MCF 10A (cell line): ENCODE results near the gene RIPK4. TPM values are rescaled to one million over a fixed set of nuclear protein-coding genes. Genes with fewer than 3 reads are reported as not detected.

Experiments used
- BruUV-seq: library from RNA; stranded (reverse); fragments of 400-500 nt; replicated peaks from 2 replicates; lab custom pipeline; 2021; lab: Mats Ljungman, UMichigan
- CTCF ChIA-PET: fragments of 300-600 bp; sonication (Branson Sonifier 250); formaldehyde crosslinking; extraction: SDS; loops from one replicate; lab custom pipeline; 2021; ENCODE audit warnings: antibody characterized with exemption, inconsistent platforms; lab: Yijun Ruan, JAX
- POLR2A ChIA-PET: fragments of 300-600, 350-650 bp; sonication (Branson Sonifier 250); formaldehyde crosslinking; extraction: SDS; loops from one replicate; lab custom pipeline; 2020; ENCODE audit warnings: antibody characterized with exemption, inconsistent platforms; lab: Yijun Ruan, JAX
- DNase-seq: peaks from one replicate; pipeline ENCODE4 v3.0.0-alpha.2; 2018; ENCODE audit not compliant: unreplicated experiment
- H3K27ac Mint-ChIP-seq: one replicate; pipeline ENCODE4 v1.8.0; 2022; ENCODE audit warnings: mild to moderate bottlenecking, low read depth, mixed read lengths; ENCODE audit not compliant: unreplicated experiment
- H3K27me3 Mint-ChIP-seq: one replicate; pipeline ENCODE4 v1.8.0; 2022; ENCODE audit warnings: mixed read lengths; ENCODE audit not compliant: insufficient read depth, unreplicated experiment
- H3K36me3 Mint-ChIP-seq: one replicate; pipeline ENCODE4 v1.8.0; 2022; ENCODE audit warnings: mild to moderate bottlenecking, moderate library complexity, mixed read lengths; ENCODE audit not compliant: insufficient read depth, unreplicated experiment
- H3K4me1 Mint-ChIP-seq: one replicate; pipeline ENCODE4 v1.8.0; 2022; ENCODE audit warnings: mixed read lengths; ENCODE audit not compliant: insufficient read depth, unreplicated experiment
- H3K4me3 Mint-ChIP-seq: one replicate; pipeline ENCODE4 v1.8.0; 2022; ENCODE audit warnings: mild to moderate bottlenecking, moderate library complexity, mixed read lengths; ENCODE audit not compliant: unreplicated experiment
- H3K9me3 Mint-ChIP-seq: one replicate; pipeline ENCODE4 v1.8.0; 2022; ENCODE audit warnings: mixed read lengths; ENCODE audit not compliant: unreplicated experiment
- intact Hi-C: fragments of 100-400 bp; cut with micrococcal nuclease; formaldehyde crosslinking; loops from 2 replicates; pipeline ENCODE4 v1.14.1; 2022
- total RNA-seq: library from RNA; stranded (reverse); gene quantifications from 2 replicates; pipeline ENCODE4 v1.2.3, GENCODE V29; 2022
- TF ChIP-seq, protein P1 (sequence below): fragments of 200-600 bp; IDR thresholded peaks from one replicate; pipeline ENCODE4 v1.8.0; 2022; ENCODE audit warnings: antibody characterized with exemption, mild to moderate bottlenecking; ENCODE audit not compliant: unreplicated experiment

RIPK4 gene
- total RNA-seq, 1 experiment from 2014 or later = 22.3 TPM

DNA sequence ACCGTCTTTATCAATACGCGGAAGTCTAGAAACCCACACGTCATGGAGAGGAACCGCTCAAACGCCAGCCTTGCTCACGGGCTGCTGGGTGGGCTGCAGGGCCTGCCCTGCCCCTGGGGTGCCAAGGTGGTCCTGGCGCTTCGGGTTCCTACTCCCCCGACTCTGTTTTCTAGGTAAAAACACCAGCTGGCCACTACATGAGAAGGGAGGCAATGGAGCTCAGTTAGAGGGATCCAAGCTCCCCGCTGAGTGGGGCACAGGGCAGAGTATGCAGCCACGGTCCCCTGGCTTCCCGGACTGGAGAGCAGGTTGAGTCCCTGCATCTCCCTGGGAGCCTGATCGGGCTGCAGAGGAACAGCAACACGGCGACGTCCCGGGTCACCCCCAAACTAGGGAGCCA, 41.2 kb upstream of the RIPK4 start:
- Mint-ChIP-seq H3K4me1 (no peaks in the 10 kb centered on the region), H3K36me3 (peaks cover 7% of the 10 kb centered on the region), H3K9me3 (peaks cover 8% of the 10 kb centered on the region), H3K27me3 (no peaks in the 10 kb centered on the region), H3K4me3 (no peak overlapping the region), H3K27ac (no peak overlapping the region)
- TF ChIP-seq, protein P1, sequence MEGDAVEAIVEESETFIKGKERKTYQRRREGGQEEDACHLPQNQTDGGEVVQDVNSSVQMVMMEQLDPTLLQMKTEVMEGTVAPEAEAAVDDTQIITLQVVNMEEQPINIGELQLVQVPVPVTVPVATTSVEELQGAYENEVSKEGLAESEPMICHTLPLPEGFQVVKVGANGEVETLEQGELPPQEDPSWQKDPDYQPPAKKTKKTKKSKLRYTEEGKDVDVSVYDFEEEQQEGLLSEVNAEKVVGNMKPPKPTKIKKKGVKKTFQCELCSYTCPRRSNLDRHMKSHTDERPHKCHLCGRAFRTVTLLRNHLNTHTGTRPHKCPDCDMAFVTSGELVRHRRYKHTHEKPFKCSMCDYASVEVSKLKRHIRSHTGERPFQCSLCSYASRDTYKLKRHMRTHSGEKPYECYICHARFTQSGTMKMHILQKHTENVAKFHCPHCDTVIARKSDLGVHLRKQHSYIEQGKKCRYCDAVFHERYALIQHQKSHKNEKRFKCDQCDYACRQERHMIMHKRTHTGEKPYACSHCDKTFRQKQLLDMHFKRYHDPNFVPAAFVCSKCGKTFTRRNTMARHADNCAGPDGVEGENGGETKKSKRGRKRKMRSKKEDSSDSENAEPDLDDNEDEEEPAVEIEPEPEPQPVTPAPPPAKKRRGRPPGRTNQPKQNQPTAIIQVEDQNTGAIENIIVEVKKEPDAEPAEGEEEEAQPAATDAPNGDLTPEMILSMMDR = no peak
- ChIA-PET CTCF (interaction anchor here (0.5 to 1.7 kb wide), 7 partner anchors 9 to 198 kb away, joined by 3 to 4 read pairs (median 3); no protein-coding TSS in a partner anchor), POLR2A (no interaction called here)
- intact Hi-C loops = no loop called here
- BruUV-seq = no TSS peak
- DNase-seq = no peak

DNA sequence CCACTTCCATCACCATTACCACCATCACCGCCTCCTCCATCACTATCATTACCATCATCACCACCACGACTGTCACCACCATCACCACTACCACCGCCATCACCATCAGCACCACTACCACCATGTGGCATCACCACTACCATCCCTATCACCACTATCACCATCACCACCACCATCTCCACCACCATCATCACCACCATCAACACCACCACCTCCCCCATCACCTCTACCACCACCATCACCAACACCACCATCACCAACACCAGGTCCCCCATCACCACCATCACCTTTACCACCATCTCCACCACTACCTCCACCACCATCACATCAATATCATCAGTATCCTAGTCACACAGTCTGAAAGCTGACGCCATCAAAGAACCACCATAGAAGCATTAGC, 39.9 kb upstream of the RIPK4 start:
- CTCF ChIA-PET = interaction anchor here (0.7 to 1.0 kb wide), 3 partner anchors 38 to 762 kb away, joined by 3 read pairs; no protein-coding TSS in a partner anchor
- BruUV-seq = no TSS peak
- peaks cover 2% of the 10 kb centered on the region for H3K36me3 Mint-ChIP-seq

DNA sequence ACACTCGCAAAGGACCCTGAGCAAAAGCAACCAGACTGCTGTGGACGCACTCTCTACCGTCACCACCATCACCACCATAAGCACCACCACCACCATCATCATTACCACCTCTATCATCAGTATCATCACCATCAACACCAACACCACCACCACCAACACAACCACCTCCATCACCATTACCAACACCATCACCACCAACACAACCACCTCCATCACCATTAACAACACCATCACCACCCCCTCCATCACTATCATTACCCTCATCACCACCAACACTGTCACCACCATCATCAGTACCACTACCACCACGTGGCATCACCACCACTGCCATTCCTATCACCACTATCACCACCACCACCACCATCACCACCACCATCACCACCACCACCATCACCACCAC, 38.8 kb upstream of the RIPK4 start:
- TF ChIP-seq, protein P1 = no peak
- DNase-seq = no peak
- no peak overlapping the region for H3K27ac Mint-ChIP-seq
- H3K9me3 Mint-ChIP-seq = peaks cover 8% of the 10 kb centered on the region
- no peak overlapping the region for H3K4me3 Mint-ChIP-seq
- POLR2A ChIA-PET = no interaction called here
- no peaks in the 10 kb centered on the region for H3K4me1 Mint-ChIP-seq
- BruUV-seq = no TSS peak
- CTCF ChIA-PET = no interaction called here
- no peaks in the 10 kb centered on the region for H3K27me3 Mint-ChIP-seq
- intact Hi-C loops = no loop called here
- peaks cover 10% of the 10 kb centered on the region for H3K36me3 Mint-ChIP-seq

More for the DNA sequence above, 39.9 kb upstream of the RIPK4 start:
- H3K27ac Mint-ChIP-seq = no peak overlapping the region
- intact Hi-C loops = no loop called here
- TF ChIP-seq, protein P1 = no peak
- H3K4me3 Mint-ChIP-seq = no peak overlapping the region
- H3K4me1 Mint-ChIP-seq = no peaks in the 10 kb centered on the region
- peaks cover 8% of the 10 kb centered on the region for H3K9me3 Mint-ChIP-seq
- POLR2A ChIA-PET = no interaction called here
- no peak for DNase-seq
- no peaks in the 10 kb centered on the region for H3K27me3 Mint-ChIP-seq

DNA sequence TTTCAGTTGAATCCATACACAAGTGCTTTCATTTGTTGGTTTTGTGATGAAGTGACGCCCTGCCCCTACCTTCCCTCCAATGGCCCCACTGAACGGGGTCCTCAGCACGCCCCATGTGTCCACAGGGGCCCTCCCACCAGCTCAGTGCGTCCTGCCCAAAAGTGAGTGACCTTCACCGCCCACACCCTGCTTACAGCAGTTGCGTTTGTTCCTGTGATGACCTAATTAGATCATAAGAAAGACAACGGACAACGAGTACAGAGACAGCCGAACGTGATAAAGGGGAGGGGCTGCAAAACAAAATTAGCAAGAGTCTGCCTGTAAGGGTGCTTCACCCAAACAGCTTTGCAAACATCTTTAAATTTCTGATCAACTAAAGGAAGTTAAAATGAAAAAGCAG, 38.2 kb upstream of the RIPK4 start:
- H3K27me3 Mint-ChIP-seq = no peaks in the 10 kb centered on the region
- peaks cover 10% of the 10 kb centered on the region for H3K36me3 Mint-ChIP-seq
- POLR2A ChIA-PET = no interaction called here
- intact Hi-C loops = no loop called here
- CTCF ChIA-PET = no interaction called here
- TF ChIP-seq, protein P1 = no peak
- H3K4me1 Mint-ChIP-seq = no peaks in the 10 kb centered on the region
- H3K9me3 Mint-ChIP-seq = peaks cover 8% of the 10 kb centered on the region
- no peak for DNase-seq
- H3K4me3 Mint-ChIP-seq = no peak overlapping the region
- BruUV-seq = no TSS peak
- H3K27ac Mint-ChIP-seq = no peak overlapping the region
